H9 (cell line): ENCODE measurements around the gene EXOC2. TPM values are rescaled to one million over a fixed set of nuclear protein-coding genes. Genes with fewer than 3 reads are reported as not detected.

Experiments used
- DNase-seq: peaks from one replicate; pipeline ENCODE4 v3.0.0-alpha.2; 2017
- H2AFZ ChIP-seq: one replicate; pipeline ENCODE4 v1.6.1; 2013; ENCODE audit warnings: mild to moderate bottlenecking, low read length, control low read depth, moderate library complexity
- H2AK5ac ChIP-seq: 2 replicates; pipeline ENCODE4 v1.6.1; 2013; ENCODE audit warnings: low read length, control low read depth, mixed read lengths; ENCODE audit not compliant: insufficient read length
- H2BK120ac ChIP-seq: one replicate; pipeline ENCODE4 v1.6.1; 2013; ENCODE audit warnings: low read depth, mild to moderate bottlenecking, low read length, control low read depth, inconsistent platforms; ENCODE audit not compliant: poor library complexity, severe bottlenecking
- H2BK12ac ChIP-seq: 2 replicates; pipeline ENCODE4 v1.6.1; 2013; ENCODE audit warnings: low read length, control low read depth, mixed read lengths, low read depth; ENCODE audit not compliant: insufficient read length
- H2BK15ac ChIP-seq: 2 replicates; pipeline ENCODE4 v1.6.1; 2013; ENCODE audit warnings: low read depth, low read length, control low read depth
- H2BK20ac ChIP-seq: one replicate; pipeline ENCODE4 v1.6.1; 2013; ENCODE audit warnings: low read depth, mild to moderate bottlenecking, low read length, control low read depth, inconsistent platforms; ENCODE audit not compliant: poor library complexity, severe bottlenecking
- H2BK5ac ChIP-seq: 2 replicates; pipeline ENCODE4 v1.6.1; 2013; ENCODE audit warnings: low read length, control low read depth, mixed read lengths; ENCODE audit not compliant: insufficient read length
- H3K14ac ChIP-seq: 2 replicates; pipeline ENCODE4 v1.6.1; 2013; ENCODE audit warnings: low read length, control low read depth; ENCODE audit not compliant: insufficient read depth
- H3K18ac ChIP-seq: 2 replicates; pipeline ENCODE4 v1.6.1; 2013; ENCODE audit warnings: low read depth, mild to moderate bottlenecking, mixed read lengths, low read length, control low read depth; ENCODE audit not compliant: insufficient read length
- H3K23ac ChIP-seq: 2 replicates; pipeline ENCODE4 v1.6.1; 2013; ENCODE audit warnings: low read length, control low read depth, mixed read lengths, low read depth; ENCODE audit not compliant: insufficient read length
- H3K23me2 ChIP-seq: 2 replicates; pipeline ENCODE4 v1.6.1; 2013; ENCODE audit warnings: low read depth, mild to moderate bottlenecking, mixed read lengths, low read length, control low read depth; ENCODE audit not compliant: insufficient read length, poor library complexity, severe bottlenecking
- H3K27ac ChIP-seq: 2 replicates; pipeline ENCODE4 v1.5.1; 2013; ENCODE audit warnings: low read length, control low read depth, mixed read lengths, low read depth; ENCODE audit not compliant: insufficient read length
- H3K27me3 ChIP-seq: 2 replicates; pipeline ENCODE4 v1.6.1; 2013; ENCODE audit warnings: low read length, control low read depth, inconsistent platforms; ENCODE audit not compliant: insufficient read depth
- H3K4ac ChIP-seq: 2 replicates; pipeline ENCODE4 v1.6.1; 2013; ENCODE audit warnings: low read depth, mild to moderate bottlenecking, control low read depth, inconsistent platforms, low read length, moderate library complexity
- H3K4me1 ChIP-seq: 2 replicates; pipeline ENCODE4 v1.6.1; 2013; ENCODE audit warnings: low read length, control low read depth, inconsistent platforms; ENCODE audit not compliant: insufficient read depth
- H3K4me2 ChIP-seq: 2 replicates; pipeline ENCODE4 v1.6.1; 2013; ENCODE audit warnings: low read length, control low read depth, mixed read lengths; ENCODE audit not compliant: insufficient read length, insufficient read depth
- H3K56ac ChIP-seq: 2 replicates; pipeline ENCODE4 v1.6.1; 2013; ENCODE audit warnings: low read depth, mild to moderate bottlenecking, mixed read lengths, low read length, control low read depth; ENCODE audit not compliant: insufficient read length
- H3K79me1 ChIP-seq: 2 replicates; pipeline ENCODE4 v1.6.1; 2013; ENCODE audit warnings: low read depth, mild to moderate bottlenecking, moderate library complexity, low read length, control low read depth, inconsistent platforms; ENCODE audit not compliant: insufficient read depth, poor library complexity, severe bottlenecking
- H3K79me2 ChIP-seq: 2 replicates; pipeline ENCODE4 v1.6.1; 2013; ENCODE audit warnings: low read length, control low read depth, inconsistent platforms; ENCODE audit not compliant: insufficient read depth
- H3K9ac ChIP-seq: 2 replicates; pipeline ENCODE4 v1.6.1; 2013; ENCODE audit warnings: low read length, control low read depth, mixed read lengths; ENCODE audit not compliant: insufficient read length; ENCODE audit errors: extremely low read depth
- H3K9me3 ChIP-seq: one replicate; pipeline ENCODE4 v1.6.1; 2013; ENCODE audit warnings: low read depth, low read length, inconsistent platforms; ENCODE audit not compliant: control insufficient read depth
- H3T11ph ChIP-seq: one replicate; pipeline ENCODE4 v1.6.1; 2013; ENCODE audit warnings: mild to moderate bottlenecking, low read length, control low read depth, inconsistent platforms
- H4K20me1 ChIP-seq: one replicate; pipeline ENCODE4 v1.6.1; 2013; ENCODE audit not compliant: control insufficient read depth, insufficient read length, insufficient read depth
- H4K5ac ChIP-seq: 2 replicates; pipeline ENCODE4 v1.6.1; 2013; ENCODE audit warnings: low read depth, mild to moderate bottlenecking, mixed read lengths, low read length, control low read depth; ENCODE audit not compliant: insufficient read length
- H4K8ac ChIP-seq: replicated peaks from 2 replicates; pipeline ENCODE4 v1.6.1; 2013; ENCODE audit warnings: low read length, control low read depth, mixed read lengths, low read depth; ENCODE audit not compliant: insufficient read length
- H4K91ac ChIP-seq: 2 replicates; pipeline ENCODE4 v1.6.1; 2013; ENCODE audit warnings: low read depth, mild to moderate bottlenecking, moderate library complexity, mixed read lengths, low read length, control low read depth; ENCODE audit not compliant: insufficient read length
- H3K27ac Mint-ChIP-seq, 3 experiments: 2 replicates in 2 of 3; 3 replicates in 1 of 3; pipeline ENCODE4 v1.8.0; 2020 to 2021; ENCODE audit warnings: mixed read lengths in 3 of 3, mild to moderate bottlenecking in 1 of 3, moderate library complexity in 1 of 3
- H3K27me3 Mint-ChIP-seq: 2 replicates; pipeline ENCODE4 v1.8.0; 2021; ENCODE audit warnings: low read depth, mild to moderate bottlenecking, moderate library complexity, mixed read lengths
- H3K36me3 Mint-ChIP-seq, 3 experiments: 2 replicates in 2 of 3; 3 replicates in 1 of 3; pipeline ENCODE4 v1.8.0; 2020 to 2021; ENCODE audit warnings: low read depth in 3 of 3, mixed read lengths in 3 of 3; ENCODE audit not compliant: insufficient read depth in 1 of 3
- H3K4me1 Mint-ChIP-seq, 2 experiments: 2 replicates each; pipeline ENCODE4 v1.8.0; 2020; ENCODE audit warnings: mixed read lengths in 2 of 2
- H3K4me3 Mint-ChIP-seq, 2 experiments: 2 replicates in 1 of 2; 3 replicates in 1 of 2; pipeline ENCODE4 v1.8.0; 2020 to 2021; ENCODE audit warnings: mild to moderate bottlenecking in 2 of 2, mixed read lengths in 2 of 2, moderate library complexity in 1 of 2
- H3K9me3 Mint-ChIP-seq, 2 experiments: 2 replicates in 1 of 2; 3 replicates in 1 of 2; pipeline ENCODE4 v1.8.0; 2020; ENCODE audit warnings: mild to moderate bottlenecking in 2 of 2, mixed read lengths in 2 of 2, moderate library complexity in 1 of 2
- CTCF ChIP-seq: fragments of 200-600 bp; sonication (generic); conservative IDR thresholded peaks from 3 replicates; pipeline ENCODE4 v1.8.0; 2021; ENCODE audit warnings: antibody characterized with exemption, mild to moderate bottlenecking
- WGBS: extraction: QIAGEN DNeasy Blood & Tissue Kit; methylation state at CpG from one replicate; pipeline ENCODE4 v1.1.7; 2013; ENCODE audit warnings: missing lambda C conversion rate, low lambda C conversion rate, mixed read lengths; ENCODE audit not compliant: insufficient read length; ENCODE audit errors: extremely low coverage; 5-methylcytosine and 5-hydroxymethylcytosine counted together
- total RNA-seq: library from RNA; stranded (reverse); gene quantifications from 2 replicates; pipeline ENCODE4 v1.2.1, GENCODE V29; 2021

EXOC2 gene
- total RNA-seq, 1 experiment from 2014 or later, result 29.9 TPM

GRCh38 chr6:701215-701614 lies 8.3 kb upstream of the EXOC2 start:
- Histone ChIP-seq H2BK15ac (no peak overlapping the region), H2BK120ac (no peak overlapping the region), H3K27me3 (no peaks in the 10 kb centered on the region), H4K5ac (no peak overlapping the region), H3K23ac (no peak overlapping the region), H3K27ac (no peak overlapping the region), H3T11ph (no peak overlapping the region), H4K91ac (no peak overlapping the region), H2AK5ac (no peak overlapping the region), H3K23me2 (no peaks in the 10 kb centered on the region), H2BK20ac (no peak overlapping the region), H2AFZ (no peak overlapping the region), H3K9ac (no peak overlapping the region), H3K14ac (no peak overlapping the region), H3K79me1 (no peaks in the 10 kb centered on the region), H3K18ac (no peak overlapping the region), H3K79me2 (no peaks in the 10 kb centered on the region), H2BK5ac (no peak overlapping the region), H2BK12ac (no peak overlapping the region), H3K9me3 (no peaks in the 10 kb centered on the region), H3K56ac (no peak overlapping the region), H3K4me1 (peaks cover 2% of the 10 kb centered on the region; the same call in 1 of the 2 replicates), H3K4me2 (no peak overlapping the region), H4K8ac (no peak overlapping the region), H3K4ac (no peak overlapping the region), H4K20me1 (no peaks in the 10 kb centered on the region)
- no CpG with 5 or more reads among the region's 4 CpGs for WGBS
- Mint-ChIP-seq H3K27me3 (no peaks in the 10 kb centered on the region; the same call in 1 of the 2 replicates), H3K4me3 (no peak overlapping the region; a peak in 1 of 5 replicates), H3K27ac (peak overlapping the region; percentile 10 to 79 (median 77); a peak in 5 of 7 replicates), H3K4me1 (peaks cover 14 to 40% of the 10 kb centered on the region in 2 experiments), H3K36me3 (no peaks in the 10 kb centered on the region), H3K9me3 (no peaks in the 10 kb centered on the region; a peak in 1 of 5 replicates)
- no peak for DNase-seq
- TF ChIP-seq CTCF, result no peak
